ENCODE measurements around the gene RAET1E.
"Not testable (repeated sequence)": the region's sequence is repeated elsewhere in the genome, so short reads cannot be mapped to it uniquely, and the experiment has no call there.

Gene RAET1E, protein sequence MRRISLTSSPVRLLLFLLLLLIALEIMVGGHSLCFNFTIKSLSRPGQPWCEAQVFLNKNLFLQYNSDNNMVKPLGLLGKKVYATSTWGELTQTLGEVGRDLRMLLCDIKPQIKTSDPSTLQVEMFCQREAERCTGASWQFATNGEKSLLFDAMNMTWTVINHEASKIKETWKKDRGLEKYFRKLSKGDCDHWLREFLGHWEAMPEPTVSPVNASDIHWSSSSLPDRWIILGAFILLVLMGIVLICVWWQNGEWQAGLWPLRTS

DNA sequence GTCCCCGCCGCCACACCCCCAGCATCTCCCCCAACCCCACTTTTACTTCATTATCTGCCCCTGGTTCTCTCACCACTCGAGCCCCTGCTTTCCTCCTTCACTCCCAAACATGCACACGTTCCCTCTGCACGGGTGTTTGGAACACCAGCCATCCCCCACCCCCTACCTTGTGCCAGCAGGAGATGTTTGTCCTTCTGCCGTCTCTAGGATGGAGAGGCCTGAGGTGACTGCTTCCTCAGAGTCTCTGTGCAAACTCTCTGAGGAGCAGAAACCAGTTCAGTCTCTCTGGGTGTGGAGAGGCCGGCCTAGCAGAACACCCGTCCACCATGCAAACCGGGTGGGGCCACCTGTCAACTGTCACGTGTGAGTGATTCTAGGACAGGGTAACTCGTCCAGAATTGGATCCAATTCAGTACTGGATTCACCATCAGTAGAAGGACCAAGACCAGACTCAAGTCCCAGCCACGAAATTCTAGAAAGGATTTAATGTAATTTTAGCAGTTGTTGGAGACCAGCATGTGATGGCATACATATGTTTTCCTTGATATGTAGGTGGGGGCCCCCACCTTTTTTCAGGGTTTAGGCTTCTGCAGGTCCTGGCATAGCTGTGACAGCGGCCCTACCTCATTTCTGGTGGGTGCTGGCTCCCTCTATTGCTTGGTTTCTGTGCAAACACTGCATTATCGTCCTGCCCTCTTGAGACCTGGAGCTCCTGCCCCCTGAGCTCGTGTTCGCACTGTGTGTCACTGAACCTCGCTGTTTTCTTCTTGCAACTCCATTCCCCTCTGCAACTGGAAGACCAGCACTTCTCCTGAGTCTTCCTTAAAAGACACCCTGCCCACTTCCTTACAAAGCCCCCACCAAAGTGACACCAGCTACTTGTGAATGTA lies at the start of gene RAET1E:
Gene RAET1E, minus strand, starts transcription at position 259 of the 890 bp plus-strand sequence. CDS start 7,212 bp downstream, outside the sequence.
- no peaks in the 10 kb centered on the region for H3K36me3 ChIP-seq (ENCODE audit: control insufficient read depth, insufficient read depth, low read length)
- H3K27me3 ChIP-seq (replicated peaks; ENCODE audit: control insufficient read depth, insufficient read depth, low read length) = peaks cover 2% of the 10 kb centered on the region
- DNase-seq (ENCODE audit: extremely low read depth, insufficient read length) = no peak
- H3K4me3 ChIP-seq (replicated peaks; ENCODE audit: low read depth, low read length) = no peak within 1 kb of the TSS
- TF ChIP-seq, protein P1, sequence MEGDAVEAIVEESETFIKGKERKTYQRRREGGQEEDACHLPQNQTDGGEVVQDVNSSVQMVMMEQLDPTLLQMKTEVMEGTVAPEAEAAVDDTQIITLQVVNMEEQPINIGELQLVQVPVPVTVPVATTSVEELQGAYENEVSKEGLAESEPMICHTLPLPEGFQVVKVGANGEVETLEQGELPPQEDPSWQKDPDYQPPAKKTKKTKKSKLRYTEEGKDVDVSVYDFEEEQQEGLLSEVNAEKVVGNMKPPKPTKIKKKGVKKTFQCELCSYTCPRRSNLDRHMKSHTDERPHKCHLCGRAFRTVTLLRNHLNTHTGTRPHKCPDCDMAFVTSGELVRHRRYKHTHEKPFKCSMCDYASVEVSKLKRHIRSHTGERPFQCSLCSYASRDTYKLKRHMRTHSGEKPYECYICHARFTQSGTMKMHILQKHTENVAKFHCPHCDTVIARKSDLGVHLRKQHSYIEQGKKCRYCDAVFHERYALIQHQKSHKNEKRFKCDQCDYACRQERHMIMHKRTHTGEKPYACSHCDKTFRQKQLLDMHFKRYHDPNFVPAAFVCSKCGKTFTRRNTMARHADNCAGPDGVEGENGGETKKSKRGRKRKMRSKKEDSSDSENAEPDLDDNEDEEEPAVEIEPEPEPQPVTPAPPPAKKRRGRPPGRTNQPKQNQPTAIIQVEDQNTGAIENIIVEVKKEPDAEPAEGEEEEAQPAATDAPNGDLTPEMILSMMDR (IDR thresholded peaks at IDR 0.05; ENCODE audit: insufficient read depth, low read length, poor library complexity, severe bottlenecking) = no peak

GRCh38 chr6:149947533-149947932 lies 49.6 kb upstream of the RAET1E start:
- not testable (repeated sequence) for H3K27me3 ChIP-seq (replicated peaks; ENCODE audit: control insufficient read depth, insufficient read depth, low read length); DNase-seq (ENCODE audit: extremely low read depth, insufficient read length); H3K4me3 ChIP-seq (replicated peaks; ENCODE audit: low read depth, low read length); H3K36me3 ChIP-seq (ENCODE audit: control insufficient read depth, insufficient read depth, low read length)

DNA sequence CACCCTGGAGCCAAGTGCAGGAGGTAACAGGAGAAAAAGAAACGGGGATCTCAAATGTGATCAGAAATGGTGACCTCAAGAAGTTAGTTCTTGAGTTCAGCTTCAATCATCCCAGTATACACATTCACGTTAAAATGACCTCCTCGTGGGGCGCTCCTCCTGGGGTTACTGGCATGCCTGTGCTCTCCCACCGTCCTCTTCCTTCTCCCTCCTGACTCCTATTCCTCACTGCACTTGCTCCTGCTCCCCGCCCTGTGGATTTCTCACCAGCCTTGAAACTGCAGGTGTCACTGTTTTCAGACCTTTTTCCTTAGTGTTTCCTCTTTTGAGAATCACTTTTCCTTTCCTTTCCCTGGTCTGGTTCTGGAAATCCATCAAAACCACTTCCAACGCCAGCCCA lies 48.7 kb upstream of the RAET1E start:
- not testable (repeated sequence) for H3K36me3 ChIP-seq (ENCODE audit: control insufficient read depth, insufficient read depth, low read length); DNase-seq (ENCODE audit: extremely low read depth, insufficient read length); H3K27me3 ChIP-seq (replicated peaks; ENCODE audit: control insufficient read depth, insufficient read depth, low read length); H3K4me3 ChIP-seq (replicated peaks; ENCODE audit: low read depth, low read length)

- DNase-seq (ENCODE audit: extremely low read depth, insufficient read length); H3K4me3 ChIP-seq (replicated peaks; ENCODE audit: low read depth, low read length); H3K27me3 ChIP-seq (replicated peaks; ENCODE audit: control insufficient read depth, insufficient read depth, low read length); H3K36me3 ChIP-seq (ENCODE audit: control insufficient read depth, insufficient read depth, low read length): not testable (repeated sequence)
Observed at GRCh38 chr6:149945276-149945675, 47.4 kb upstream of the RAET1E start.

- H3K4me3 ChIP-seq (replicated peaks; ENCODE audit: low read depth, low read length); H3K27me3 ChIP-seq (replicated peaks; ENCODE audit: control insufficient read depth, insufficient read depth, low read length); H3K36me3 ChIP-seq (ENCODE audit: control insufficient read depth, insufficient read depth, low read length); DNase-seq (ENCODE audit: extremely low read depth, insufficient read length): not testable (repeated sequence)
Observed at GRCh38 chr6:149943321-149943720, 45.4 kb upstream of the RAET1E start.

GRCh38 chr6:149942461-149942829 lies 44.5 kb upstream of the RAET1E start:
- no peak for DNase-seq (ENCODE audit: extremely low read depth, insufficient read length)
- Histone ChIP-seq H3K27me3 (replicated peaks; ENCODE audit: control insufficient read depth, insufficient read depth, low read length) (peaks cover 2% of the 10 kb centered on the region), H3K36me3 (ENCODE audit: control insufficient read depth, insufficient read depth, low read length) (no peaks in the 10 kb centered on the region), H3K4me3 (replicated peaks; ENCODE audit: low read depth, low read length) (no peak overlapping the region)
- TF ChIP-seq, protein P1 (IDR thresholded peaks at IDR 0.05; ENCODE audit: insufficient read depth, low read length, poor library complexity, severe bottlenecking) = no peak

DNA sequence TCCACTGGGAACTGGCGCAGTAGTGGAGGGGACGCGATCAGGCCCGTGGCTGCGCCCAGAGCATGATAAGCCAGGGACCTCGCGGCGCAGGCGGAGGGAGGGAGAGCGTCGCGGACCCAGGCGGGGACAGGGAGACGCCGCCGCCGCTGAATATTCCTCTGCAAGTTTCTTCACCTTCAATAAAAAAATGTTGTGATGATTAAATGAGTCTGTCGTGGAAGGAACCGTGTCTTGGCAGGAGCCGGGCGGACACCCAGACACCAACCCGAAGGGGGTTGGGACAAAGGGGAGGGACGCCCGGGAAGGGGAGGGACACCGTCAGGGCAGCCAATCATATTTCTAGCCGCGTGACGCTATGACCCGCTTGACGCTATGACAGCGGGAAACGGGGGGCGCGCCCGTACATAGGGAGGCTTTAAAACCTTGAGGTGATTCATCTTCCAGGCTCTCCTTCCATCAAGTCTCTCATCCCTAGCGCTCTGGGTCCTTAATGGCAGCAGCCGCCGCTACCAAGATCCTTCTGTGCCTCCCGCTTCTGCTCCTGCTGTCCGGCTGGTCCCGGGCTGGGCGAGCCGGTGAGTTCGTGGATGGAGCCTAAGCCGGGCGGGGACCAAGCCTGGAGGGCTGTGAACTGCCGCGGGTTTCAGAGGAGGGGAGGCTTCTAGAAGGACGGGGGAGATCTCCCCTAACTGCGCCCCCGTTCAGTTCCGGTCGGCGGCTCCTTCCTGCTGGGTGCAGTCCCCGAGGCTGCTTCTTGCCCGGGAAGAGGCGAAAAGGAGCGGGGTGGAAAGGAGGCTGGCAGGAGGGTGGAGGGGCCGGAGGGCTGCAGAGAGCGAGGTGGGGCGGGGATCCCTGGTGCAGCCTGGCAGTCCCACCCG lies 43.9 kb upstream of the RAET1E start, which contains the start of gene ULBP2:
Gene ULBP2, plus strand, starts transcription at position 432 of the 878 bp plus-strand sequence. Its CDS starts 59 bp downstream, at position 491.
- H3K36me3 ChIP-seq (ENCODE audit: control insufficient read depth, insufficient read depth, low read length) = no peaks in the 10 kb centered on the region
- peak within 1 kb of the TSS; percentile 55 for H3K4me3 ChIP-seq (replicated peaks; ENCODE audit: low read depth, low read length)
- DNase-seq (ENCODE audit: extremely low read depth, insufficient read length) = peak; percentile 79
- TF ChIP-seq, protein P1 (IDR thresholded peaks at IDR 0.05; ENCODE audit: insufficient read depth, low read length, poor library complexity, severe bottlenecking) = no peak
- peaks cover 2% of the 10 kb centered on the region for H3K27me3 ChIP-seq (replicated peaks; ENCODE audit: control insufficient read depth, insufficient read depth, low read length)
